C4-2B (cell line): ENCODE data around the gene MC5R.
"Not testable (repeated sequence)": the region's sequence is repeated elsewhere in the genome, so short reads cannot be mapped to it uniquely, and the experiment has no call there.

Experiments
- H3K27ac ChIP-seq: fragments of 450-650 bp; 2 replicates; pipeline ENCODE4 v1.5.1; 2017
- ZFX ChIP-seq: fragments of 450-650 bp; IDR thresholded peaks from 2 replicates; pipeline ENCODE4 v1.6.1; 2017
- TF ChIP-seq, protein P1 (sequence below): fragments of 450-650 bp; conservative IDR thresholded peaks from 2 replicates; pipeline ENCODE4 v1.5.1; 2017; ENCODE audit warnings: mild to moderate bottlenecking

Gene MC5R

DNA sequence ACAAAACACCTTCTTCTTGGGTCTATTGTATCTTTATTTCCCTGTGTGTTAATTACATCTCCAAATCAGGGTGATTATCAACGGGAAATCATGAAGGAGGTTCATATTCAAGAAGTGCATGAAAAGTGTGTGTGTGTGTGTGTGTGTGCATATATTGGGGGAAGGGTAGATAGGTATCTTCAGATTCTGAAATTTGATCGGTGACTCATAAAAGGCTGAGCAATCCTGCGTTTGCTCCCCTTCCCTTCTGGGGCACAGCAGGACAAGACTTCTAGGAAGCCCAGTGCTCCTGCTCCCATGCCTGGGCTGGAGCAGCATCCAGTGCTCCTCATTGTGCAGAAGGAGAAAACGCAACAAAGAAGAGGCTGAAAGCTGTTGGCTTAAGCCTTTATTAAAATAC is 25.8 kb downstream of the MC5R start:
- H3K27ac ChIP-seq, result no peak overlapping the region
- TF ChIP-seq, protein P1, sequence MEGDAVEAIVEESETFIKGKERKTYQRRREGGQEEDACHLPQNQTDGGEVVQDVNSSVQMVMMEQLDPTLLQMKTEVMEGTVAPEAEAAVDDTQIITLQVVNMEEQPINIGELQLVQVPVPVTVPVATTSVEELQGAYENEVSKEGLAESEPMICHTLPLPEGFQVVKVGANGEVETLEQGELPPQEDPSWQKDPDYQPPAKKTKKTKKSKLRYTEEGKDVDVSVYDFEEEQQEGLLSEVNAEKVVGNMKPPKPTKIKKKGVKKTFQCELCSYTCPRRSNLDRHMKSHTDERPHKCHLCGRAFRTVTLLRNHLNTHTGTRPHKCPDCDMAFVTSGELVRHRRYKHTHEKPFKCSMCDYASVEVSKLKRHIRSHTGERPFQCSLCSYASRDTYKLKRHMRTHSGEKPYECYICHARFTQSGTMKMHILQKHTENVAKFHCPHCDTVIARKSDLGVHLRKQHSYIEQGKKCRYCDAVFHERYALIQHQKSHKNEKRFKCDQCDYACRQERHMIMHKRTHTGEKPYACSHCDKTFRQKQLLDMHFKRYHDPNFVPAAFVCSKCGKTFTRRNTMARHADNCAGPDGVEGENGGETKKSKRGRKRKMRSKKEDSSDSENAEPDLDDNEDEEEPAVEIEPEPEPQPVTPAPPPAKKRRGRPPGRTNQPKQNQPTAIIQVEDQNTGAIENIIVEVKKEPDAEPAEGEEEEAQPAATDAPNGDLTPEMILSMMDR, result no peak
- no peak for TF ChIP-seq ZFX

DNA sequence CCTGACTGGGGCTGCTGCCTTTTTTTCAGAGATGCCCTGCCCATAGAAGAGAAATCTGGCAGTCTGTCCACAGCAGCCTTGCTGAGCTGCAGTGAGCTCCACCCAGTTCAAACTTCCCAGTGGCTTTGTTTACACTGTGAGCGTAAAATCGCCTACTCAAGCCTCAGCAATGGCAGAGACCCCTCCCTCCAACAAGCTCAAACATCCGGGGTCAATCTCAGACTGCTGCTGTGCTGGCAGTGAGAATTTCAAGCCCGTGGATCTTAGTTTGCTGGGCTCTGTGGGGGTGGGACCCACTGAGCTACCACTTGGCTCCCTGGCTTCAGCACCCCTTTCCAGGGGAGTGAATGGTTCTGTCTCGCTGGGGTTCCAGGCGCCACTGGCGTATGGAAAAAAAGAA is 38.9 kb downstream of the MC5R start:
- H3K27ac ChIP-seq, result not testable (repeated sequence)

DNA sequence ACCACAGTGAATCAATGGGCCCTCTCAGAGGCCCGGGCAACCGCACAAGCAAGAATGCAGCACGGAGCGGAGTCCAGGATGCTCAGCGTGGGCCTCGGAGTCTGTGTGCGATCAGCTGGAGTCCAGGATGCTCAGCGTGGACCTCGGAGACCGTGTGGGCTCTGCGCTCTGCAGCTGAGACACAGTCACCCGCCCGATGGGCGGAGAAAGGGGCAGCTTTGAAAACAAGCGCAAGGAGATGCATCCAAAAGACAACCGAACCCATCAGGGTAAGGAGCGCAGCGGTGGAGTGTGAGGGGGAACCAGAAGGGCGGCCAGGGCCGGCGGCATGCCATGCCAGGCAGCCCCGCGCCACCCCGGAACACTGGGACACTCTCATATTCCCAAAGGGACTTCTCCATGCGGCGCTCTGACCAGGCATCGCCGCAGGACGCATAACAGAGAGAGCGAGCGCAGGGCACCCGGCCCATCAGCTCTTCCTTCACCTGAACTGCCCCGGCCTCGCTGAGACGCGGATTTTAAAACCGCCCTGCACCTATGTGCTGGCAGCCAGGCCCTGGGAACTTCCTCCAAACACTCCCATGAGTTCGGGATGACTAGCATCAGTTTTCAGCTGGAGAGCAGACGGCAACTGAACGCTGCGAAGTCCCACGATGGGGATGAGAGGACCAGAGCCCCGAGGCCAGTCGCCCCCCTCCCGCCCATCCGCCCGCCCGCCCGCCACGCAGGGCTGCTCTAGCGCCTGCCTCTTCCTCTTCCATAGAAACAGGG is 44.7 kb downstream of the MC5R start:
- H3K27ac ChIP-seq, result no peak overlapping the region
- TF ChIP-seq ZFX, result no peak
- TF ChIP-seq, protein P1, result no peak

DNA sequence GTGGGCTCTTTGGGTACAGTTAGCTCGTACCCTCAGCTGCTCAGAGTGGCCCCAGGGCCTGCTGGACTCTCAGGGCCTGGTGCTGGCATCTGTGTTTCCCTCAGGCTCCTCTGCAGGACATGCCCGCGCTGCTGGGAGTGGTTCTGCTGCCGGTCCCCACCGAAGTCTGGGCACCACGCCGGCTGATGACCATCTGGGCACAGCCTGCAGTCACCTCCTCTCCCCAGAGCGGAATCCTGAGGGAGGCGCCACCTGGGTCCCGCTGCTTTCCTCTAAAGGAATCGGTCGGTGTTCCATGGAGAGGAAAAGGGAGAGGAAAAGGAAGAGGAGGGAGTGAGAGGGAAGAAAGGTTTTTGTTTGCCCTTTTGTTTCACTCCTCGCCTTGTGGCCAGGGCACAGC is 47.8 kb downstream of the MC5R start:
- TF ChIP-seq, protein P1, result no peak
- no peak overlapping the region for H3K27ac ChIP-seq

DNA sequence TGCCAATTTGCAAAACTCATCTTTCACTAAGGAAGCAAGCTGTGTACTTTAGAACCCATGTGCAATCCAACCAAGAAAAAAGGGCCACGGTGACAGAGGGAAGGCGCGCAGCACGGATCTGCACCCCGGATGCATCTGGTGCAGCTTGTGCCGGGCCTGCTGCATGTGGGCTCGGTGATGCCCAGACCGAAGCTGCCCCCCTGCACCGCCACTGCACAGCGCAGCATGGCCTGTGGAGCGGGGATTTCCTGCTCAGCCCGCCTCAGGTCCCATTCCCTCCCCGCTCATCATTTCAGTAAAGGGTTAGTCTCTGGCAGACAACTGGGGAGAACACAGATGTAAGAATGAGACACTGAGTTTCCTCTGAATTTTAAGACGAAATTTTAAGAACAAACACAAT is 48.4 kb downstream of the MC5R start:
- no peak for TF ChIP-seq ZFX
- TF ChIP-seq, protein P1, result no peak
- H3K27ac ChIP-seq, result no peak overlapping the region

DNA sequence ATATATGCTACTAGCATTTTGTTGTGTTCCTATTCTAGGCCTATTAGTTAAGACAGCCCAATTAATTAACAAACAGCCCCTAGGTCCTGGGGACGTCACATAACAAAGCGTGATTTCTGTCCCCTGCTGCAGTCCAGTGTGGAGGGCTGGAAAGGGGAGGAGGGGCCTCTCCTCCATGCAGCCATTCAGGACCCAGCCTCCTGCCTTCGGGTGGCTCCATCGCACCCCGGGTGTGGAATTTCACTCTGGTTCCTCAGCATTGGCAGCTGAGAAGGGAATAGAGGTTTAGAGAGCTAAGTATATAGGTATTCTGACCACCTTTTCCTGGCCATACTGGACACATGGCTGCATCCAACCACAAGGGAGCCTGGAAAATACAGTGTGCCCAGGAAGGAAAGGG is 49.0 kb downstream of the MC5R start:
- no peak overlapping the region for H3K27ac ChIP-seq
- TF ChIP-seq, protein P1, result no peak
- TF ChIP-seq ZFX, result no peak

DNA sequence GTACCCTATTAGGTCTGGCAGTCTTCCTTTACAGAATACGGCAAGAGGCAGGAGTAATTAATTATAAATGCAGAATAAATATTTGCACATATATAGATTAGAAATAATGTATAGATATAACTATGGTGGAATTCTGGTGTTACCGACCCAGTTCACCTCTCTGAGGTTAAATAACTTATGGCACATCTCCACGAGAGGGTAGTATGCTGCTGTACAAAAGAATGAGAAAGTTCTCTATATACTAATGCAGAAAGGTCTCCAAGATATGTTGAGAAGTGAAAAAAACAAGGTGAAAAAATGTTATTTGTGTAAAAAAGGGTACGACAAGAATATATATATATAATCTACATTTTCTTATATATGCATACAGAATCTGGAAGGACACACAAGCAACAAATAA is 50.6 kb downstream of the MC5R start:
- TF ChIP-seq, protein P1, result no peak; the same call in 1 of the 2 replicates
- no peak for TF ChIP-seq ZFX

More for the DNA sequence above, 50.6 kb downstream of the MC5R start:
- no peak overlapping the region for H3K27ac ChIP-seq
